Neural crest cell (in vitro differentiated cells): ENCODE measurements around the gene ZNF814. TPM values are rescaled to one million over a fixed set of nuclear protein-coding genes. Genes with fewer than 3 reads are reported as not detected.
A peak's percentile ranks its signal among the peaks of the same experiment; 100 is the strongest.
"Not testable (repeated sequence)": the region's sequence is repeated elsewhere in the genome, so short reads cannot be mapped to it uniquely, and the experiment has no call there.

Source experiments
- DNase-seq: peaks from one replicate; pipeline ENCODE4 v3.0.0; 2021; ENCODE audit warnings: low read depth, mixed read lengths, low spot score
- H3K27ac Mint-ChIP-seq: one replicate; pipeline ENCODE4 v1.8.0; 2021; ENCODE audit warnings: mild to moderate bottlenecking, mixed read lengths; ENCODE audit not compliant: unreplicated experiment
- H3K27me3 Mint-ChIP-seq: 2 replicates; pipeline ENCODE4 v1.8.0; 2021; ENCODE audit warnings: low read depth, mild to moderate bottlenecking, mixed read lengths
- H3K36me3 Mint-ChIP-seq: 2 replicates; pipeline ENCODE4 v1.8.0; 2021; ENCODE audit warnings: low read depth, mild to moderate bottlenecking, mixed read lengths
- H3K4me1 Mint-ChIP-seq: 2 replicates; pipeline ENCODE4 v1.8.0; 2021; ENCODE audit warnings: mixed read lengths
- H3K4me3 Mint-ChIP-seq: one replicate; pipeline ENCODE4 v1.8.0; 2021; ENCODE audit warnings: mild to moderate bottlenecking, mixed read lengths
- H3K9me3 Mint-ChIP-seq: 2 replicates; pipeline ENCODE4 v1.8.0; 2021; ENCODE audit warnings: mixed read lengths
- CTCF ChIP-seq: fragments of 200-600 bp; sonication (generic); conservative IDR thresholded peaks from 2 replicates; pipeline ENCODE4 v1.5.0; 2021; ENCODE audit warnings: antibody characterized with exemption, mild to moderate bottlenecking
- total RNA-seq: library from RNA; stranded (reverse); gene quantifications from 2 replicates; pipeline ENCODE4 v1.2.1, GENCODE V29; 2021

The ZNF814 gene
- total RNA-seq, 1 donor from 2014 or later: 44.3 TPM

GRCh38 chr19:57841122-57841763 is 47.6 kb downstream of the ZNF814 start:
- Mint-ChIP-seq H3K4me3 (no peak overlapping the region), H3K27me3 (no peaks in the 10 kb centered on the region), H3K9me3 (no peaks in the 10 kb centered on the region), H3K36me3 (peaks cover 4% of the 10 kb centered on the region), H3K27ac (no peak overlapping the region), H3K4me1 (no peaks in the 10 kb centered on the region)
- DNase-seq: no peak
- TF ChIP-seq CTCF: no peak

- not testable (repeated sequence) for H3K36me3 Mint-ChIP-seq, H3K4me1 Mint-ChIP-seq, H3K27ac Mint-ChIP-seq, H3K27me3 Mint-ChIP-seq, DNase-seq, H3K9me3 Mint-ChIP-seq, H3K4me3 Mint-ChIP-seq
Measured at GRCh38 chr19:57838622-57839191, 50.1 kb downstream of the ZNF814 start.

GRCh38 chr19:57836991-57837390 is 51.8 kb downstream of the ZNF814 start:
- H3K27me3 Mint-ChIP-seq, DNase-seq, H3K36me3 Mint-ChIP-seq, H3K9me3 Mint-ChIP-seq, H3K4me1 Mint-ChIP-seq, H3K27ac Mint-ChIP-seq, H3K4me3 Mint-ChIP-seq: not testable (repeated sequence)

GRCh38 chr19:57830071-57830602 is 58.7 kb downstream of the ZNF814 start, which contains the start of gene ZNF587B:
TSS of gene ZNF587B (plus strand) at chr19:57830299. CDS start at chr19:57830529, 230 bp downstream.
- H3K36me3 Mint-ChIP-seq: peaks cover 22% of the 10 kb centered on the region
- peak within 1 kb of the TSS; percentile 94 for H3K4me3 Mint-ChIP-seq
- peak; percentile 67 for TF ChIP-seq CTCF
- DNase-seq: peak; percentile 83
- H3K4me1 Mint-ChIP-seq: peaks cover 27% of the 10 kb centered on the region
- peak within 1 kb of the TSS; percentile 83 for H3K27ac Mint-ChIP-seq
- H3K9me3 Mint-ChIP-seq: no peaks in the 10 kb centered on the region
- H3K27me3 Mint-ChIP-seq: no peaks in the 10 kb centered on the region

GRCh38 chr19:57829316-57829715 is 59.5 kb downstream of the ZNF814 start:
- no peak for DNase-seq
- Mint-ChIP-seq H3K27ac (peak overlapping the region; percentile 3), H3K9me3 (no peaks in the 10 kb centered on the region), H3K36me3 (peaks cover 22% of the 10 kb centered on the region), H3K4me3 (peak overlapping the region; percentile 94), H3K27me3 (no peaks in the 10 kb centered on the region), H3K4me1 (peaks cover 27% of the 10 kb centered on the region)
- TF ChIP-seq CTCF: no peak

DNA sequence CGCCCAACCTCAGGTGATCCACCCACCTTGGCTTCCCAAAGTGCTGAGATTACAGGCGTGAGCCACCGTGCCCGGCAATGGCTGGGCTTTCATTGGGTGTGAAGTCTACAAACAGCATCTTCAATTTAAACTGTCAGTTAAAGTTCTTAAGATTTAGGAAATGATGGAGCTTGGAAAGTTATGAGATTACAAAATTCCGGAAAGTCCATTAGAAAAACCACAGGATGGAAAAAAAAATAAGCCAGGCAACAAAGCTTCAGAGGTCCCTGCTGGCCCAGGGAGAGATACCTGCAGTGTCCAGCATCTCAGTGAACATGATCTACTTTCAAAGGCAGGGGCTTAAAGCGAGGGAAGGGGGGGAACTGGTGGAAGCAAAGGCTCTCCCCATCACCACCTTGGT is 63.3 kb downstream of the ZNF814 start:
- no peak for TF ChIP-seq CTCF
- Mint-ChIP-seq H3K4me3 (peak overlapping the region; percentile 56), H3K9me3 (no peaks in the 10 kb centered on the region), H3K27me3 (no peaks in the 10 kb centered on the region), H3K4me1 (peaks cover 27% of the 10 kb centered on the region), H3K36me3 (peaks cover 18% of the 10 kb centered on the region), H3K27ac (no peak overlapping the region)
- DNase-seq: no peak

DNA sequence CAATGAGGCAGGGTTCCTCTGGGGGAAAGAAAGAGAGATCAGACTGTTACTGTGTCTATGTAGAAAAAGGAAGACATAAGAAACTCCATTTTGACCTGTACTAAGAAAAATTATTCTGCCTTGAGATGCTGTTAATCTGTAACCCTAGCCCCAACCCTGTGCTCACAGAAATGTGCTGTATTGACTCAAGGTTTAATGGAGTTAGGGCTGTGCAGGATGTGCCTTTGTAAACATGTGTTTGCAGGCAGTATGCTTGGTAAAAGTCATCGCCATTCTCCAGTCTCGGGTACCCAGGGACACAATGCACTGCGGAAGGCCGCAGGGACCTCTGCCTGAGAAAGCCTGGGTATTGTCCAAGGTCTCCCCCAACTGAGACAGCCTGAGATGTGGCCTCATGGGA is 65.2 kb downstream of the ZNF814 start:
- DNase-seq, H3K9me3 Mint-ChIP-seq, H3K27ac Mint-ChIP-seq, H3K27me3 Mint-ChIP-seq, H3K4me3 Mint-ChIP-seq: not testable (repeated sequence)
- peaks cover 29% of the 10 kb centered on the region for H3K4me1 Mint-ChIP-seq
- H3K36me3 Mint-ChIP-seq: peaks cover 14% of the 10 kb centered on the region

DNA sequence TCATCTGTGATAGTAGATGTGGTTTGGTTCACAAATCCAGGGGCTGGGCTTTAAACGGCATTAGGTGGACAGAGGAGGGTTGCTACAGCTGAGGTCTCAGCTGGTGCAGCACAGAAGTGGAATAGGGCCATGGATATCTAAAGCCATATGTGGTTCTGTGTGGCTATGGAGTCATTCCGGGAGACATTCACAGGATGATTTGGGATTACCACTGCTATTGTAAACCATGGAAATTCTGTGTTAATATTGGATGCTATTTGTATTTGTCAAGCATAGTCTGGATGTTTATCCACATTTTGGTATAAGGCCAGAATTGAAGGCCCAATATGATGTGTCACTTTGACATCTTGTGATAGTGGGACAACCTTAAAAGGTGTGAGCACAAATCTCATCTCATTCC is 65.7 kb downstream of the ZNF814 start:
- Mint-ChIP-seq H3K36me3 (peaks cover 14% of the 10 kb centered on the region), H3K4me3 (peak overlapping the region; percentile 47), H3K4me1 (peaks cover 33% of the 10 kb centered on the region)
- H3K9me3 Mint-ChIP-seq, H3K27ac Mint-ChIP-seq, H3K27me3 Mint-ChIP-seq, DNase-seq: not testable (repeated sequence)

- H3K4me3 Mint-ChIP-seq: peak overlapping the region; percentile 54
- H3K27ac Mint-ChIP-seq, H3K27me3 Mint-ChIP-seq, H3K9me3 Mint-ChIP-seq, DNase-seq: not testable (repeated sequence)
- peaks cover 33% of the 10 kb centered on the region for H3K4me1 Mint-ChIP-seq
- H3K36me3 Mint-ChIP-seq: peaks cover 10% of the 10 kb centered on the region
Measured at GRCh38 chr19:57821501-57821900, 67.3 kb downstream of the ZNF814 start.

GRCh38 chr19:57821095-57821494 is 67.7 kb downstream of the ZNF814 start:
- peak overlapping the region; percentile 54 for H3K4me3 Mint-ChIP-seq
- H3K4me1 Mint-ChIP-seq: peaks cover 33% of the 10 kb centered on the region
- not testable (repeated sequence) for DNase-seq, H3K9me3 Mint-ChIP-seq, H3K36me3 Mint-ChIP-seq, H3K27me3 Mint-ChIP-seq, H3K27ac Mint-ChIP-seq
